ENCODE measurements around the gene TRIOBP.
"Not testable (repeated sequence)": the region's sequence is repeated elsewhere in the genome, so short reads cannot be mapped to it uniquely, and the experiment has no call there.

TRIOBP gene

DNA sequence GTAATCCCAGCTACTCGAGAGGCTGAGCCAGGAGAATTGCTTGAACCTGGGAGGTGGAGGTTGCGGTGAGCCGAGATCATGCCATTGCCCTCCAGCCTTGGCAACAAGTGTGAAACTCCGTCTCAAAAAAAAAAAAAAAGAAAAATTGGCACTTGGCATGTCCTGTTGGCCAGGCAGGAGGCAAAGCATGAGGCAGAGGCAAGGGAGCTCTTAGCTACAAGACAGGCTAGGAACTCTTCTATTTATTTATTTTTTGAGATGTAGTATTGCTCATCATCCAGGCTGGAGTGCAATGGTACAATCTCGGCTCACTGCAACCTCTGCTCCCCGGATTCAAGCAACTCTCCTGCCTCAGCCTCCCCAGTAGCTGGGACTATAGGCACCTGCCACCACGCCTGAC is 2.7 kb upstream of the TRIOBP start:
- not testable (repeated sequence) for DNase-seq

DNA sequence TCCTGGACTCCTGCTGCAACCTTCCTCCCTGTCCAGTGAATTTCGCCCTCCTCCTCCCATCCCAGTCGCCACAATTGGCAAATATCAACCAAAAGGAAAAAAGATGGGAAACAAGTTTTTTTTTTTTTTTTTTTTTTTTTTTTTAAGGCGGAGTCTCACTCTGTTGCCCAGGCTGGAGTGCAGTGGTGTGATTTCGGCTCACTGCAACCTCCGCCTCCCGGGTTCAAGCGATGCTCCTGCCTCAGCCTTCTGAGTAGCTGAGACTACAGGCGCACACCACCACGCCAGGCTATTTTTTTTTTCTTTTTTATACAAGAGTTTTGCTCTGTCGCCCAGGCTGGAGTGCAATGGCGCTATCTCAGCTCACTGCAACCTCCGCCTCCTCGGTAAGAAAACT is 590 bp upstream of the TRIOBP start:
- not testable (repeated sequence) for DNase-seq

DNA sequence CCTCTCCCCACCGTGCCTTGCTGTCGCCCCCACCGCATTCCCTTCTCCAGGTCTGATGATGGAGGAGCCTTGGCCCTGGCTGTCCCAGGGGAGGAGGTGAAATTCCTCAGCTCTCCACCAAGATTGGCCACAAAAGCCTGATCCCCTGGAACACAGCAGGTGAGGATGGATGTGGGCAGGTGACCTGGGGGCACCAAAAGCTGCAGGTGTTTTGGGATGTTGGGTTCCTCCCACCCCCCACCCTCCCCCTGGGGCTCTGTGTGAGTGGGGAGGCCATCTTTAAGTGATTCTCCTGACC is 639 bp downstream of the TRIOBP start:
- DNase-seq = no peak

DNA sequence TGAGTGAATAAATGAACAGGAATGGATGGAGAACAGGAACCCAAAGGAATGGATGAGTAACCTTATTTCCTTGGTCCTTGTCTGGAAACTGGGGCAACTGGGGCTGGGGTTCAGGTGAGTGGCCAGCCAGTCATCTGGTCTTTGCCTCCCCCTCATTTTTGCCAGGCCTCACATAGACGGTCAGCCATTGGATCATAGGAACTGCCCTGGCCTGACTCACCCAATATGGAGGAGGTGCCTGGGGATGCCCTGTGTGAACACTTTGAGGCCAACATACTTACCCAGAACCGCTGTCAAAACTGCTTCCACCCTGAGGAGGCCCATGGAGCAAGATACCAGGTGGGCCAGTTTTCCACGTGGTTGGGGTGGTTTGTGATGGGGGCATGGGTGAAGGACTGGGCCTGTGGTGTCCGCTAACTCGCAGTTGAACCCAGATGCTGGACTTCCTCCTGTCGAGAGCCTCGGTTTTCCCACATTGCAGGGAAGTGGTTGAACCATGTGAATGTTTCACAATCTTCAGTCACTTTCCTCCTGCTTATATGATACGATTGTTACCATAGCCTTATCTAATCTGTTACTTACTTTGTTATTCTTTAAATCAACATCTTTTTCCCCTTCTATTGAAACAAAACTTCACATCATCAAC is 4.4 kb downstream of the TRIOBP start:
- DNase-seq = no peak

DNA sequence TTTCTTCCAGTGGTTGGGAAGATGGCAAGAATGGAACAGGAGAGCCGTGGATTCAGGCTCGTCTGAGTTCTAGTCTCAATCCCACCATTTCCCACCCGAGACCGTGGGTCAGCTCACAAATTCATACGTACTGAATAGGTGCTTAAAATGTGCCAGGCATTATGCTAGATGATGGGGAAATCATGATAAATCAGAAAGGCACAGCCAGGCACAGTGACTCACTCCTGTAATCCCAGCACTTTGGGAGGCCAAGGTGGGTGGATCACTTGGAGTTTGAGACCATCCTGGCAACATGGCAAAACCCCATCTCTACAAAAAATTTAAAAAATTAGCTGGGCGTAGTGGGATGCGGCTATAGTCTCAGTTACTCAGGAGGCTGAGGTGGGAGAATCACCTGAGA is 7.1 kb downstream of the TRIOBP start:
- DNase-seq = no peak

DNA sequence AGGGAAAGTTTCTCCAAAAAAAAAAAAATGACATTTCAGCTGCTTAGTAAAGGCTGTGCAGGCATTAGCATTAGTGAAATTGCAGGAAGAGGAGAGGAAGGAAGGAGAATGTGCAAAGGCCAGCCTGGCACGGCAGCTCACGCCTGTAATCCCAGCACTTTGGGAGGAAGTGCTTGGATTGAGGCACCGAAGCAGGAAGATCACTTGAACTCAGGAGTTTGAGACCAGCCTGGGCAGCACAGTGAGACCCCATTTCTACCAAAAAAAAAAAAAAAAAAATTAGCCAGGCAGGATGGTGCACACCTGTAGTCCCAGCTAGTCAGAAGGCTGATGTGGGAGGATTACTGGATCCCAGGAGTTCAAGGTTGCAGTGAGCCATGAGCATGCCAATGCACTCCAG is 7.8 kb downstream of the TRIOBP start:
- no peak for DNase-seq

DNA sequence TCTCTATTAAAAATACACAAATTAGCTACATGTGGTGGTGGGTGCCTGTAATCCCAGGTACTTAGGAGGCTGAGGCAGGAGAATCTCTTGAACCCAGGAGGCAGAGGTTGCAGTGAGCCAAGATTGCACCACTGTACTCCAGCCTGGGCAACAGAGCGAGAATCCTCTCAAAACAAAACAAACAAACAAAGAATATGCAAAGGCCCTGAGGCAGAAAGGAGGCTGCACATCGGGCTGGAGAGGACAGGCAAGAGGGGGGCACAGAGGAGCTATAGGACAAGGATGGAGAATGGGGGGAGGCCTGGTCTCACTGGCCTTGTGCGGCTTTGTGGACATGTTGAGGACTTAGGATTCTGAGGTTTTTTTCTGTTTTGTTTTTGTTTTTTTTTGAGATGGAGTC is 8.4 kb downstream of the TRIOBP start:
- DNase-seq = no peak

DNA sequence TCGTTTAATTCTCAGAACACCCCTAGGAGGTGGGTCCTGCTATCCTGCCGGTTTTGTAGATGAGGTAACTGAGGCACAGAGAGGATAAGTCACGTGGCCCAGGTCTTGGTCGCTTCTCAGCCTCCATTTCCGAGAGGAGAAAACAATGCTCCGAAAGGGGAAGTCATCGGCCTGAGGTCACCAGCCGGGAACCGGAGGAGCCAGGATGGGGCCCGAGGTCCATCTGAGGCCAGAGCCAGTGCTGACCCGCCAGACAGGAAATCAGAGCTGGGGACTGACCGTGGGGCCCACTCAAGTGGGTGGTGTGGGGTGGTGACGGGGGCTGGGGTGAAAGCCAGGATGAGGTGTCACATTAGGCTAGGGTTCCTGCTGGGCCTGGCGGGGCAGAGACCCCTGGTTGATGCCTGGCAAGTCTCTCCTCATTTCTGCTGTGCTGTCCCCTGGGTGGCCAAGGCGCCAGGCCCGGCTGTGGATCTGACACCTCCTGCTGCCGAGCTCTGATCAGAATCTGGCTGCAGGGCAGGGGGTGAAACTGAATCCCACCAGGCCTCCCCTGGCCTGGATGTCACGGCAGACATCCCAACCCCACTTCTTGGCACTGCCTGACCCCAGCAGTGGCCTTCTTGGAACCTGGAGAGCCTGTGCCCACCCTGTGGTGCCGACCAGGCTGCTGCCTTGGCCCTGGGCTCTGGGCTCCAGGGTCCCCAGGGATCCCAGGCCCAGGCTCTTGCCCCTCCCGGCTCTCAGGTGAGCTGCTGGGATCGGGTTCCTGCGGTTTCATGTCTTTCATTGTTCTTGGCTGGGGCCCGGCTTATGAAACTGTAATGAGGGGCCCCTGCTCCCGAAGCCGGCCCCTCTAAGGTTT is 12.0 kb downstream of the TRIOBP start:
- no peak for DNase-seq

DNA sequence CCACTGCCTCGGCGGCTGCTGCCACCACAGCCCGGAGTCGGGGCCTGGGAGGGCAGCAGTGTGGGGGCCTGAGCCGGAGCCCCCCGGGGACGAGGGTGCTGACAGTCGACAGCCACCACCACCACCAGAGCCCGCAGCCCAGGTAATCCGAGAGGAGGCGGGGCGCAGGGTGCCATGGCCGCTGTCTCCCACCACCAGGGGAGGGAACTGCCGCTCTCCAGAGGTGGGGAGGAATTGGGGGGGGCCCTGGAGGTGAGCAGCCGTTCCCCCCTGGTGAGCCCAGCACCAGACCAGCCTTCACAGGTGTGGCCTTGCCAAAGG is 12.6 kb downstream of the TRIOBP start:
- DNase-seq = no peak

DNA sequence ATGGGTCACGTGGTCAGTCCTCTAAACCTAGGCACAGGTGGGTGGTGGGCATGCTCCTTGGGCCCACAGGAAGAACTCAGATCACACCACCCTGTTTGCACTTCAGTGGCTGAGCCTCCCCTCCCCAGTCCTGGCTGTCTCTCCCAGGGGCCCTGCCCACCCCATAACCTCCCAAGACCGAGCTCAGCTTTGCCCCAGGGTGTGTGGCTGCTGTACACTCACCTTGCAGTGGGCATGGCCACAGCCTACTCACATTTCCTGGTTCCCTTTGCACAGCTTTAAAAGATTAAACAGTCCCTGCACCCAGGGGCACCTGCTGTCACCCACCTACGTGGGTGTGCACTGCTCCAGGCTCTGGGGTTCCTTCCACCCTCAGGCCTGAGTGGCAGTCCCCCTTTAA is 13.8 kb downstream of the TRIOBP start:
- no peak for DNase-seq

DNA sequence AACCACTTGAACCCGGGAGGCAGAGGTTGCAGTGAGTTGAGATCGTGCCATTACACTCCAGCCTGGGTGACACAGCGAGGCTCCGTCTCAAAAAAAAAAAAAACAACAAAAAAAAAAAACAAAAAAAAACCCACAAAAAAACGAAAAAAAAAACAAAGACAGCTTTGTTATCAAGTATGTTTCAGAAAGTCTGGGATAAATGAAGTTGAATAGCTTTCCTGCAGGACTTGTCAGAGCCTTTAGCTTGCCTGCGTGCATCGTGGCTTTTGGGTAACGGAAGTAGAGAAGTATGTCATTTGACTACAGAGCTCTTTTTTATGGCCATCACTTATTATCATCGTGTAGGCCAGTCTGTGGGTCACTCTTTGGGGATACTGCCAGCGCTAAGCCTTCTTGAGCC is 14.6 kb downstream of the TRIOBP start:
- no peak for DNase-seq

DNA sequence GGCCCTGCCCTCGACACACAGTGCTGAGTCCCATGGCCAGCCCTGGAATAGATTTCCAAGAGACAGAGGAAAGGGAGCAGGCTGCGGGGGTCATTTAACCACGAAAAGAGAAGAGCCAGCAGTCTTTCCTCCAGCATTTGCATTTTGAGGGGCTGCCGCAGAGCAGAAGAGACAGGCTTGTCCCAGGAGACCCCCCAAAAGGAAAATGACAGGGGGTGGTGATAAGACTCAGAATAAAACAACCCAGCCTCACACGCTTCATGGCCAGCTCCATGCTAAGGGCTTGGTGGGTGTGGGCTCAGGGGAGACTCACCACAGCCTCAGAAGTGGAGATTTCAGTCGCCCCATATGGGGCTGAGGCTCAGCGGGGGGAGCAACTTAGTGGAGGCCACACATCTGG is 16.9 kb downstream of the TRIOBP start:
- no peak for DNase-seq

DNA sequence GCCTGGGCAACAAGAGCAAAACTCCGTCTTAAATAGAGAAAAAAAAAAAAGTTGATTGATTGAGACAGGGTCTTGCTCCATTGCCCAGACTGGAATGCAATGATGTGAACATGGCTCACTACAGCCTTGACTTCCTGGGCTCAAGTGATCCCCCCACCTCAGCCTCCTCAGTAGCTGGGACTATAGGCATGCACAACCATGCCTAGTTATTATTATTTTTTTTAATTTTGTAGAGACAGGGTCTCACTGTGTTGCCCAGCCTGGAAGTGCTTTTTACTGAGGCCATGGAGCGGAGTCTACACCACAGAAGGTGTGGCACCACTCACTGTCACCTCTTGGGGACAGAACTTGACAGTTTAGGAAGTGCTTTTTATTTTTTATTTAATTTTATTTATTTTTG is 17.8 kb downstream of the TRIOBP start:
- no peak for DNase-seq

DNA sequence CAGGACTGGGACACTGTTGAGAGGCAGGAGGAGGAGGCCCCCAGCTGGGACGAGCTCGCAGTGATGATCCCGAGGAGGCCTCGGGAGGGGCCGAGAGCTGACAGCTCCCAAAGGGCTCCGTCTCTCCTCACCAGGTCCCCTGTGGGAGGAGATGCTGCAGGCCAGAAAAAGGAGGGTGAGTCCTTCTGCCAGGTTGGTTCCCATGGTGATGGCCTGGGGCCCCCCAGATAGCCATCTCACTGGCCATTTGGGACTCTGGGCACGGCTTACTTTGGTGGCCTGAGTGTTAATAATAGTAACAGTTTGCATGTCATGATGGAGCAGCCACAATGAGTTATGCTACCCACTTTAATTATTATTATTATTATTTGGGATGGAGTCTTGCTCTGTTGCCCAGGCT is 18.9 kb downstream of the TRIOBP start:
- DNase-seq = no peak

DNA sequence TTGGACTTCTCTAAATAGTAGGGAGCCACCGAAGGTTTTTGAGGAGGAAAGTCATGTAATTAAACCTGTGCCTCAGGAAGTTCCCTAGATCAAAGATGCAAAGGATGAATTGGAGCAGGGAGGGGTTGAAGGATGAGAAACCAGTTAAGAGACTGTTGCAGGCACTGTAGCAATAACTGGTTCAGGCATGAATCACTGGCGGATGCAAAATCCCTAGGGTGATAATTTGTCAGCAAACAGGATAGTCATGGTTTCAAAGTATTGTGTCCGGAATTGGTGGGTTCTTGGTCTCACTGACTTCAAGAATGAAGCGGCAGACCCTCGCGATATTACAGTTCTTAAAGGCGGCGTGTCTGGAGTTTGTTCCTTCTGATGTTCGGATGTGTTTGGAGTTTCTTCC is 19.9 kb downstream of the TRIOBP start:
- no peak for DNase-seq

DNA sequence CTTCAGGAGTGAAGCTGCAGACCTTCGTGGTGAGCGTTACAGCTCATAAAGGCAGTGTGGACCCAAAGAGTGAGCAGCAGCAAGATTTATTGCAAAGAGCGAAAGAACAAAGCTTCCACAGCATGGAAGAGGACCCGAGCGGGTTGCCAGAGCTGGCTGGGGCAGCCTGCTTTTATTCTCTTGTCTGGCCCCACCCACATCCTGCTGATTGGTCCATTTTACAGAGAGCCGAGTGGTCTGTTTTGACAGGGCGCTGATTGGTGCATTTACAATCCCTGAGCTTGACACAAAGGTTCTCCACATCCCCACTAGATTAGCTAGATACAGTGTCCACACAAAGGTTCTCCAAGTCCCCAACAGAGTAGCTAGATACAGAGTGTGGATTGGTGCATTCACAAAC is 20.4 kb downstream of the TRIOBP start:
- DNase-seq = not testable (repeated sequence)

DNA sequence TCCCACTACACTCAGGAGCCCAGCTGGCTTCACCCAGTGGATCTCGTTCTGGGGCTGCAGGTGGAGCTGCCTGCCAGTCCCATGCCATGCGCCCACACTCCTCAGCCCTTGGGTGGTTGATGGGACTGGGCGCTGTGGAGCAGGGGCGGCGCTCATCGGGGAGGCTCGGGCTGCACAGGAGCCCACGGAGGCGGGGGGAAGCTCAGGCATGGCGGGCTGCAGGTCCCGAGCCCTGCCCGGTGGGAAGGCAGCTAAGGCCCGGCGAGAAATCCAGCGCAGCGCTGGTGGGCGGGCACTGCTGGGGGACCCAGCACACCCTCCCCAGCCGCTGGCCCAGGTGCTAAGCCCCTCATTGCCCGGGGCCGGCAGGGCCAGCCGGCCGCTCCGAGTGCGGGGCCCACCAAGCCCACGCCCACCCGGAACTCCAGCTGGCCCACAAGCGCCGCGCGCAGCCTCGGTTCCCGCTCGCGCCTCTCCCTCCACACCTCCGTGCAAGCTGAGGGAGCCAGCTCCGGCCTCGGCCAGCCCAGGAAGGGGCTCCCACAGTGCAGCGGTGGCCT is 21.0 kb downstream of the TRIOBP start:
- not testable (repeated sequence) for DNase-seq

DNA sequence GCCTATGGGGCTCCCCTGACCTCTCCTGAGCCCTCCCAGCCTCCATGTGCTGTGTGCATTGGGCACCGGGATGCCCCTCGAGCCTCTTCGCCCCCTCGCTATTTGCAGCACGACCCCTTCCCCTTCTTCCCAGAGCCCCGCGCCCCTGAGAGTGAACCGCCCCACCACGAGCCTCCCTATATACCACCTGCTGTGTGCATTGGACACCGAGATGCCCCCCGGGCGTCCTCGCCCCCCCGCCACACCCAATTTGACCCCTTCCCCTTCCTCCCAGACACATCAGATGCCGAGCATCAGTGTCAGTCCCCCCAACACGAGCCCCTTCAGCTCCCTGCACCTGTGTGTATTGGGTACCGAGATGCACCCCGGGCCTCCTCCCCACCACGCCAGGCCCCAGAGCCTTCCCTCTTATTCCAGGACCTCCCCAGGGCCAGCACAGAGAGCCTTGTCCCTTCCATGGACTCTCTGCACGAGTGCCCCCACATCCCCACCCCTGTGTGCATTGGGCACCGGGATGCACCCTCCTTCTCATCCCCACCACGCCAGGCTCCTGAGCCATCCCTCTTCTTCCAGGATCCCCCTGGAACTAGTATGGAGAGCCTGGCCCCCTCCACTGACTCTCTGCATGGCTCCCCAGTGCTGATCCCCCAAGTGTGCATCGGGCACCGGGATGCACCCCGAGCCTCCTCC is 28.8 kb downstream of the TRIOBP start:
- DNase-seq = no peak

DNA sequence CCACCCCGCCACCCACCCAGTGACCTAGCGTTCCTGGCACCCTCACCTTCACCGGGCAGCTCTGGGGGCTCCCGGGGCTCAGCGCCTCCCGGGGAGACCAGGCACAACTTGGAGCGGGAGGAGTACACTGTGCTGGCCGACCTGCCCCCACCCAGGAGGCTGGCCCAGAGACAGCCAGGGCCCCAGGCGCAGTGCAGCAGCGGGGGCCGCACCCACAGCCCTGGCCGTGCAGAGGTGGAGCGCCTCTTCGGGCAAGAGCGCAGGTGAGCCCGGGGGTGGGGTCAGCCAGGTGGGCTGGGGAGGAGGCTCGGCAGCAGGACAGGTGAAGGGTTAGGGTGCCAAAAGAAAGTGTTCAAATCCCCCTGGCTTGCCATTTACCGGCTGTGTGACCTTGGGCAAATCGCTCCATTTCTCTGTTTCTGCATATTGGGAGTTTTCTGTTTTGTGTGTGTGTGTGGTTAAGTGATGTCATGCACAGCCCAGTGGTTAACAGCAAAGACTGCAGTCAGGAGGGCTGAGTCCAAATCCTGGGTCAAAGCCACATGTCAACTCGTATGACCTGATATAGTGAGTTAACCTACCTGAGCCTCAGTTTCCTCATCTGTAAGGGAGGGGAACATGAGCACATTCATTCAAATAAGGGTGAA is 29.5 kb downstream of the TRIOBP start:
- DNase-seq = no peak

DNA sequence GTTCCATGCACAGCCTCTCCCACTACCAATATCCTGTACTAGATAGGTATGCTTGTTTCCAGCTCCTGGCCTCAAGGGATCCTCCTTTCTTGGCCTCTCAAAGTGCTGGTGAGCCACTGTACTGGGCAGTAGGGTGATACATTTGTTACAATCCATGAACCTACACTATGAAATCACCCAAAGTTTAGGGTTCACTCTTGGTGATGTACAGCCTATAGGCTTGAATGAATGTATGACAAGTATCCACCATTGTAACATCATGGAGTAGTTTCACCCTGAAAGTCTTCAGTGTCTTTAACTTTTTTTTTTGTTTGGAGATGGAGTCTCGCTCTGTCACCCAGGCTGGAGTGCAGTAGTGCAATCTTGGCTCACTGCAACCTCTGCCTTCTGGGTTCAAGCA is 31.8 kb downstream of the TRIOBP start:
- DNase-seq = no peak

DNA sequence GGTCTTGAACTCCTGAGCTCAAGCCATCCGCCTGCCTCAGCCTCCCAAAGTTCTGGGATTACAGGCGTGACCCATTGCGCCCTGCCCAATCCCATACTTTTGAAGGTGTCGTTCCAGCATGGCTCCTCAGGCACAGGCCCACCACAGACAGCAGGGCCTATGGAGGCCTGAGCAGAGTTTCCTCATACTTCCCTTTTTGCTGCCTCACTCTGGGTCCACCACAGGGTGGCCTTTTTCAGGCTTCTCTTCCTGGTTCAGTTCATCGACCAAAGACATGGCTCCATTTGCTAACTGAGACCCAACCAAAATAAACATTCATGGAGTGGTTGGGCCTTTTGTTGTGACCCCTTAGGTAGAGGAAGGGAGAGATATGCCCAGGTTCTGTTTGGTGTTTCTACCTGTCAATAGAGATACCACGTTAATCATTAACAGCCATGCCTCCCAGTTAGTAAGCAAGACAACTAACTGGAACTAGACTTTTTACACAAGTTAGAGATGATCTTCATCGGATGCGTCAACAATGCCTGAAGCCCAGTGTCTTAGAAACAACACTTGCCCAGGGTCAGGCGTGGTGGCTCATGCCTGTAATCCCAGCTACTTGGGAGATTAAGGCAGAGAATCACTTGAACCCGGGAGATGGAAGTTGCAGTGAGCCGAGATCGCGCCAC is 35.1 kb downstream of the TRIOBP start:
- no peak for DNase-seq

DNA sequence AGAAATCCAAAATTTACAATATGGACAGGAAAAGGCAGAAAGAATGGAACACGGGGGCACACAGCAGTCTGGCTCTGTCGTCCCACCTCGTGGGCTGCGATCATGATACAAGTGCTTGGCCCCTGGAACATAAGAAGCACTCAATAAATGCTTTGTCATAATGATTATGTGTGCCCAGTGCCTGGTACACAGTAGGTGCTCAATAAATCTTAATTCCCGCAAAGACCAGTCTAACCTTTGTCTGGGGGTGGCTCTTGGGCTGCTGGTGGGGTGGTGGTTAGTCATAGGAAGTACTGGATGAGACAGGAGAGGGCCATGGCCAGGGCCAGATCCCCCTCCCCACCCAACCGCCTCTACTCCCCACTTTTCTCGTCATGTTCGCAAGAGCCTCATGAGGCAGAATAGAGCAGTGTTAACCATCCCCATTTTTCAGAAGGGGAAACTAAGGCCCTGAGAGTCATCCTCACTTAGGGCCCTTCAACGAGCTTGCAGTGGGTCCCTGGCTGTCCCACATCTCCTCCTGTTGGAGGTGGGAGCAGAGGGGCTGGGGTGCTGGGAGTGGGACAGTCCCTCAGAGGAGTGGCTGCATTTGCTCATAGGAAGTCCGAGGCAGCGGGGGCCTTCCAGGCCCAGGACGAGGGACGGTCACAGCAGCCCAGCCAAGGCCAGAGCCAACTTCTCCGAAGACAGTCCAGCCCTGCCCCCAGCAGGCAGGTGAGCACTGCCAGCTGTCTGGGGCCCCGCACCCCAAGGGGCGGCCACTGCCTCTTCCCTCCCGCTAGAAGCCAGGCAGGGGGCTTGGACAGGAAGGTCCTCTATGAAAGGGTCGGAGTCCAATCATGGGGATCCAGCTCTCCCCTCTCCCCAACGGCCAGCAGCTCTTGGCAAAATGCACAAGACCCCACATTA is 36.1 kb downstream of the TRIOBP start:
- DNase-seq = no peak
